ENCODE measurements around the gene GRM1.

GRCh38 chr6:146267447-146267846 is 238.6 kb downstream of the GRM1 start:
- no peak for TF ChIP-seq CTCF (IDR thresholded peaks at IDR 0.05)
- TF ChIP-seq POLR2AphosphoS5 (IDR thresholded peaks at IDR 0.05), result no peak
